Tibial nerve (tissue), 4 donors: ENCODE data around the gene RAP1GAP. TPM values are rescaled to one million over a fixed set of nuclear protein-coding genes. Genes with fewer than 3 reads are reported as not detected.
"Not testable (repeated sequence)": the region's sequence is repeated elsewhere in the genome, so short reads cannot be mapped to it uniquely, and the experiment has no call there.

Experiments
- DNase-seq, 2 donors: peaks; one replicate each; pipeline ENCODE4 v3.0.0-alpha.2; 2019; ENCODE audit warnings: low spot score in 2 of 2
- H3K27ac ChIP-seq, 4 donors: fragments of 200-600 bp; sonication (generic) in 3 of 4; one replicate each; pipeline ENCODE4 v1.5.1; 2017 to 2019; ENCODE audit warnings: mild to moderate bottlenecking in 1 of 4
- H3K27me3 ChIP-seq, 2 donors: fragments of 200-600 bp; sonication (generic) in 1 of 2; one replicate each; pipeline versions ENCODE4 v1.5.1 to v1.6.0; 2017 to 2019
- H3K36me3 ChIP-seq, 3 donors: fragments of 200-600 bp; sonication (generic); one replicate each; pipeline ENCODE4 v1.5.1; 2018 to 2019
- H3K4me1 ChIP-seq, 4 donors: fragments of 200-600 bp; sonication (generic) in 3 of 4; one replicate each; pipeline ENCODE4 v1.5.1; 2017 to 2019
- H3K4me3 ChIP-seq, 4 donors: fragments of 200-600 bp; sonication (generic) in 3 of 4; one replicate each; pipeline ENCODE4 v1.5.1; 2017 to 2019; ENCODE audit warnings: mild to moderate bottlenecking in 1 of 4, moderate library complexity in 1 of 4
- H3K9me3 ChIP-seq, 4 donors: fragments of 200-600 bp; sonication (generic) in 3 of 4; one replicate each; pipeline ENCODE4 v1.5.1; 2017 to 2019
- EP300 ChIP-seq, 2 donors: sonication (generic); formaldehyde crosslinking; IDR thresholded peaks; one replicate each; pipeline ENCODE4 v1.6.1; 2017; ENCODE audit warnings: antibody characterized with exemption in 2 of 2, mild to moderate bottlenecking in 1 of 2
- POLR2A ChIP-seq, 2 donors: fragments of 450-650 bp; IDR thresholded peaks; one replicate each; pipeline ENCODE4 v1.6.1; 2017; ENCODE audit warnings: antibody characterized with exemption in 2 of 2, mild to moderate bottlenecking in 2 of 2, moderate library complexity in 2 of 2
- WGBS, 2 donors: methylation state at CpG; one replicate each; pipeline ENCODE4 v1.1.5; 2018; 5-methylcytosine and 5-hydroxymethylcytosine counted together
- total RNA-seq, 4 donors: library from RNA; depleted of rRNA; stranded (reverse); fragments of >200 nt; gene quantifications; one replicate each; pipeline ENCODE4 v1.1.0, GENCODE V29; 2016
- TF ChIP-seq, protein P1 (sequence below), 5 experiments: fragments of 200-600 bp in 3 of 5; fragments of 450-650 bp in 2 of 5; sonication (generic) in 3 of 5; IDR thresholded peaks; one replicate each; pipeline ENCODE4 v1.5.1; 2016 to 2019; ENCODE audit warnings: antibody characterized with exemption in 5 of 5, mild to moderate bottlenecking in 3 of 5, moderate library complexity in 2 of 5

RAP1GAP gene
- total RNA-seq, 4 donors from 2014 or later: 2.4 to 5.1 (median 4.6) TPM

DNA sequence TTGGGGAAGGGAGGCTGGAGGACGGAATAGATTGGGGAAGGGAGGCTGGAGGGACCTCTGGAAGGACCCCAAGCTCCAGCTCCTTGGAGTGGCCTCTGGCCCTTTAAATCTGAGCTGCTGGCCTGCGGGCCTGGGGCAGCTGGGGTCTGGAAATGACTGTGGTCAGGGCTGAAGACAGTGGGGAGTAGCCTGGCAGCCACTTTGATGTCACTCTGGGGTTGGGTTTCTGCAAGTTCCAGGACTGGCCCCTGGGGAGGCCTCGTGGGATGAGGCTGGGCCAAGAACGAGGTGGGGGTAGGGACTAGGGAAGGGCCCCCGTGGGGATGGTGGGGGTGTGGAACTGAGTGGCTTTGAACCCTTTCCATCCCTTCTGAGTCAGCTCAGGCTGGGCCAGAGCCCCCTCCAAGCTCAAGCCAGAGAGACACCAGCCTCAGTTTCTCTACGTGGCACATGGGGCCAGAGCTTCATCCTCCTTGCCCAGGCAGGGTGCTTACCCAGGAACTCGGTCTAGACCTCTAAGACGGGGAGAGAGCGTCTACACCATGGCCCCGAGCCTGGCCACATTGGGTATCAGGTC lies 100.3 kb downstream of the RAP1GAP start:
- DNase-seq: no peak
- H3K4me3 ChIP-seq: no peak overlapping the region
- H3K36me3 ChIP-seq: no peaks in the 10 kb centered on the region
- TF ChIP-seq POLR2A (IDR thresholded peaks at IDR 0.05) (no peak), EP300 (IDR thresholded peaks at IDR 0.05) (no peak)
- TF ChIP-seq, protein P1, sequence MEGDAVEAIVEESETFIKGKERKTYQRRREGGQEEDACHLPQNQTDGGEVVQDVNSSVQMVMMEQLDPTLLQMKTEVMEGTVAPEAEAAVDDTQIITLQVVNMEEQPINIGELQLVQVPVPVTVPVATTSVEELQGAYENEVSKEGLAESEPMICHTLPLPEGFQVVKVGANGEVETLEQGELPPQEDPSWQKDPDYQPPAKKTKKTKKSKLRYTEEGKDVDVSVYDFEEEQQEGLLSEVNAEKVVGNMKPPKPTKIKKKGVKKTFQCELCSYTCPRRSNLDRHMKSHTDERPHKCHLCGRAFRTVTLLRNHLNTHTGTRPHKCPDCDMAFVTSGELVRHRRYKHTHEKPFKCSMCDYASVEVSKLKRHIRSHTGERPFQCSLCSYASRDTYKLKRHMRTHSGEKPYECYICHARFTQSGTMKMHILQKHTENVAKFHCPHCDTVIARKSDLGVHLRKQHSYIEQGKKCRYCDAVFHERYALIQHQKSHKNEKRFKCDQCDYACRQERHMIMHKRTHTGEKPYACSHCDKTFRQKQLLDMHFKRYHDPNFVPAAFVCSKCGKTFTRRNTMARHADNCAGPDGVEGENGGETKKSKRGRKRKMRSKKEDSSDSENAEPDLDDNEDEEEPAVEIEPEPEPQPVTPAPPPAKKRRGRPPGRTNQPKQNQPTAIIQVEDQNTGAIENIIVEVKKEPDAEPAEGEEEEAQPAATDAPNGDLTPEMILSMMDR (IDR thresholded peaks at IDR 0.05): no peak
- WGBS, 2 donors: 65 to 66% methylated on average over 10 of the region's 10 CpGs
- no peaks in the 10 kb centered on the region for H3K27me3 ChIP-seq
- peaks cover 0 to 3% (median 0%) of the 10 kb centered on the region in 4 donors for H3K4me1 ChIP-seq
- peaks cover 0 to 7% (median 0%) of the 10 kb centered on the region in 4 donors for H3K9me3 ChIP-seq
- no peak overlapping the region for H3K27ac ChIP-seq

DNA sequence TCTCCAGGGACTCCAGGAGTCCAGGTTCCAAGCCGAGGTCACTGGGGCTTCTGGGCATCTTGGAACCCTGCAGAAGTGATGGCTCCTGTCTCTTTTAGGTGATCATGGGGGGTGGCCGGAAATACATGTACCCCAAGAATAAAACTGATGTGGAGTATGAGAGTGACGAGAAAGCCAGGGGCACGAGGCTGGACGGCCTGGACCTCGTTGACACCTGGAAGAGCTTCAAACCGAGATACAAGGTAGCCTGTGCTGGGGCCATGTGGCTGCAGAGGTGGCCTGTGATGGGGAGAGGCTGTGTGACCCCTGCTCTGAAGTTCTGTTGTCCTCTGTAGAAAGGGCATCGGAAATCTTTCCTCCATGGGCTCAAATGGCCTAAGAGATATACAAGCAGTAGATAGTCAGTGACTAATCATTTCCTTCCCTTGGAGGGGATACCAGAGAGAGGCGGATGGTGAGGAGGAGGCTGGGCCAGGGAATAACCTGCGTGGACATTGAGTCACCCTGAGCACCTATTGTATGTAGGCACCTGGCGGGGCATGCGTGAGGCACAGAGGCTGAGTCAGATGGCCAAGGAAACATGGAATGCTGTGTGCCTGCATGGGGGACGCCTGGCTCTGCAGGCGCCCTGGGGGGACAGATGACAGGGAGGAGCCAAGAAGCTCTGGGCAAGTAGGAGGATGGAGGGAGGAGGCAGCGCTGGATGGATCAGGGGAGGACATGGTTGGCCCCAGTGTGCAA lies 101.0 kb downstream of the RAP1GAP start:
- Histone ChIP-seq H3K9me3 (peaks cover 0 to 7% (median 0%) of the 10 kb centered on the region in 4 donors), H3K4me3 (no peak overlapping the region), H3K4me1 (no peaks in the 10 kb centered on the region), H3K27me3 (no peaks in the 10 kb centered on the region), H3K27ac (no peak overlapping the region), H3K36me3 (no peaks in the 10 kb centered on the region)
- TF ChIP-seq EP300 (IDR thresholded peaks at IDR 0.05): no peak
- no peak for TF ChIP-seq POLR2A (IDR thresholded peaks at IDR 0.05)
- TF ChIP-seq, protein P1 (IDR thresholded peaks at IDR 0.05): no peak
- no peak for DNase-seq
- 91 to 92% methylated on average over 15 of the region's 15 CpGs for WGBS, 2 donors

DNA sequence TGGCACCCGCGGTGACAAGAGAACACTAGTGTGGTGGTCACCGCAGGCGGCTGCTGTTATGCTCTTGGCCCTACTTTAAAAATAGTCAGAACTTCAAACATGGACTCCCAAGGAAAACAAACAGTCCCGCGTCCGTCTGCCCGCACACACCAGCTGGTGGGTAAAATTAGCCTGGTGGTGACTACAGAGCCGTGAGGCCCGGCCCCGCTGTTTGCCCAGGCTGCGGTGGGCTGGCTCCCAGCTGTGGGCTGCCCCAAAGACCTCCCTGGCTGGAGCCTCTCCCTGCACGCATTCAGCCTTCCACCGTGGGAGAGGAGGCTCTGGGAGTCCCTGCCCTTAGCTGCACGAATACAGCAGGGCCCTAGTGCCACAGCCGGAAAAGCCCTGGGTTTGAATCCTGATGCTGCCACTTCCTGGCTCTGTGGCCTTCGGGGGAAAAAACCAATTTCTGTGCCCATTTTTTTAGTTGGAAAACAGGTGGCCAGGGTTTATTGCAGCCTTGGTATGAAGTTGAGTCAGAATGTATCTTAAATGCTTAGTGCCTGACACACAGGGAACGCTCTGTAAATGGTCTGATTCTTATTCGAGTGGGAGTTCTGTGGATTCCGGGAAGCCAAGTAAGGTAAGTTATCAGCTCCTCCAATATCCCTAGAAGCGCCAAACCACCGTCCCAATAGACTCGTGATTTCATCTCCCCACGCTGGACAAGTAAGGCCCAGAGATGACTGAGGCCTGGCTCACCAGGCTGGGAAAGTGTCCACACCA lies 101.7 kb downstream of the RAP1GAP start:
- no peaks in the 10 kb centered on the region for H3K36me3 ChIP-seq
- H3K27ac ChIP-seq: no peak overlapping the region
- DNase-seq: no peak
- 80 to 81% methylated on average over 18 to 23 of the region's 24 CpGs for WGBS, 2 donors
- TF ChIP-seq, protein P1 (IDR thresholded peaks at IDR 0.05): no peak
- no peak for TF ChIP-seq EP300 (IDR thresholded peaks at IDR 0.05)
- TF ChIP-seq POLR2A (IDR thresholded peaks at IDR 0.05): no peak
- peaks cover 0 to 6% (median 0%) of the 10 kb centered on the region in 4 donors for H3K9me3 ChIP-seq
- H3K27me3 ChIP-seq: no peaks in the 10 kb centered on the region
- H3K4me3 ChIP-seq: no peak overlapping the region
- no peaks in the 10 kb centered on the region for H3K4me1 ChIP-seq

DNA sequence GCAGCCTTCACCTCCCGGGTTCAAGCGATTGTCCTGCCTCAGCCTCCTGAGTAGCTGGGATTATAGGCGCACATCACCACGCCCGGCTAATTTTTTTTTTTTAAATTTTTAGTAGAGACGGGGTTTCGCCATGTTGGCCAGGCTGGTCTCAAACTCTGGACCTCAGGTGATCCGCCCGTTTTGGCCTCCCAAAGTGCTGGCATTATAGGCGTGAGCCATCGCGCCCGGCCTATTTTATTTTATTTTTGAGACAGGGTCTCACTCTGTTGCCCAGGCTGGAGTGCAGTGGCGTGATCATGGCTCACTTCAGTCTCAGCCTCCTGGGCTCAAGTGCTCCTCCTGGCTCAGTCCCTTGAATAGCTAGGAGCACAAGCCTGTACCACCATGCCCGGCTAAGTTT lies 102.8 kb downstream of the RAP1GAP start:
- H3K4me1 ChIP-seq, H3K4me3 ChIP-seq, H3K36me3 ChIP-seq, H3K27ac ChIP-seq, DNase-seq, H3K9me3 ChIP-seq, H3K27me3 ChIP-seq: not testable (repeated sequence)
- 92 to 94% methylated on average over 15 of the region's 15 CpGs for WGBS, 2 donors

DNA sequence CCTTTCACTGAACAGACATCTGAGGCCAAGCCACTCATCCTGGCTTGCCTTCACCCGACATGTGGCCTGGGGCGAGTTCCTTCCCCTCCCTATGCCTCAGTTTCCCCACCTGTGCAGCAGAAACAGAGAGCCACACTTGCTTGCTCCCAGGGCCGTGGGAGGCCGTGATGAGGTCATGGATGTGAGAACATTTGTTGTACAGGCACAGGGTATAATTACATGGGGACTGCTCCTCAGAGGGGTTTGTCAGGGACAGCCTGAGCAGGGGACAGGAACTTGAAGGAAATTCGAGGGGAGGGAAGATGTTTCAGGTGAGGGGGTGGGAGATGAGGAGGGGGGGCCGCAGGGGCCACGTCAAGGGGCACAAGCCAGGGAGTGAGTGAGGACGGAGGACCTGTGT lies 103.9 kb downstream of the RAP1GAP start:
- Histone ChIP-seq H3K27ac (no peak overlapping the region), H3K4me1 (no peaks in the 10 kb centered on the region), H3K4me3 (no peak overlapping the region), H3K27me3 (no peaks in the 10 kb centered on the region), H3K36me3 (no peaks in the 10 kb centered on the region), H3K9me3 (no peaks in the 10 kb centered on the region)
- DNase-seq: no peak
- WGBS, 2 donors: 47 to 56% methylated on average over 8 of the region's 8 CpGs
- TF ChIP-seq POLR2A (IDR thresholded peaks at IDR 0.05) (no peak), EP300 (IDR thresholded peaks at IDR 0.05) (no peak)
- TF ChIP-seq, protein P1 (IDR thresholded peaks at IDR 0.05): no peak
